ENCODE measurements around the gene ACBD6. TPM values are rescaled to one million over a fixed set of nuclear protein-coding genes. Genes with fewer than 3 reads are reported as not detected.

The ACBD6 gene
- total RNA-seq, 1 donor: 66.2 TPM

GRCh38 chr1:180380259-180381183 lies 121.9 kb downstream of the ACBD6 start:
- DNase-seq (ENCODE audit: low read depth in 2 of 3, low spot score in 2 of 3): no peak

- DNase-seq (ENCODE audit: low read depth in 2 of 3, low spot score in 2 of 3): no peak
These were observed 125.6 kb downstream of the ACBD6 start for GRCh38 chr1:180376800-180377199.

DNA sequence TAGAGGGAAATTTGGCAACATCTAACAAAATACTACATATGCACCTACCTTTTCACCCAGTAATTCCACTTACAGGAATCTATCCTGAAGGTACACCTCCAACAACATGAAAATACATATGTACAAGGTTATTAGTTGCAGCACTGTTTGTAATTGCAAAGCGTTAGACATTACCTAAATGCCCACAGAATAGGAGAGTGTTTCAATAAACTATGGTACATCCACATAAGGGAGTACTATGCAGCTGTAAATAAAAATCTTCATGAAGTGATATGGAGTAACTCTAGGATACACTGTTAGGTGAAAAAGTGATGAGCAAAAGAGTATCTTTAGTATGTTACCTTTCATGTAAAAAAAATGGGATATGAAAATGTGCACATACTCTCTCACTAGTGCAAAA lies 126.1 kb downstream of the ACBD6 start:
- DNase-seq (ENCODE audit: low read depth in 2 of 3, low spot score in 2 of 3): no peak

GRCh38 chr1:180372728-180373127 lies 129.6 kb downstream of the ACBD6 start:
- no peak for DNase-seq (ENCODE audit: low read depth in 2 of 3, low spot score in 2 of 3)

DNA sequence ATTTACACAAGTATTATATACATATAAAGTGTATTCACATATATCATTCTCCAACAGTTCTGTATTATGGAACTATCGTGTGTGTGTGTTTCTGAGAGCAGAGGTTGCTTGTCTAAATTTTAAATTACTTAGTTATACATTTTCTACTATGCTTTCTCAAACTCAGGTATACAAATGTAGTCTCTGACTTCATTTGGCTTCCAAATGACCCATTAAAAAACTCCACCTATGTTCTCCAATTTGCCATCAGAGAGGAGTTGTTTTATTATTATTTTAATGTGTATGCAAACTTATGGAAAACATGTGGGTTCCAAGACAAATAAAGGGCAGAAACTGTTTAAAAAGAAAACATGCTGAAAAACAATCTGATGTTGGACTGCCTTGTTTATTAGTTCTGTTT lies 131.8 kb downstream of the ACBD6 start:
- no peak for DNase-seq (ENCODE audit: low read depth in 2 of 3, low spot score in 2 of 3)

DNA sequence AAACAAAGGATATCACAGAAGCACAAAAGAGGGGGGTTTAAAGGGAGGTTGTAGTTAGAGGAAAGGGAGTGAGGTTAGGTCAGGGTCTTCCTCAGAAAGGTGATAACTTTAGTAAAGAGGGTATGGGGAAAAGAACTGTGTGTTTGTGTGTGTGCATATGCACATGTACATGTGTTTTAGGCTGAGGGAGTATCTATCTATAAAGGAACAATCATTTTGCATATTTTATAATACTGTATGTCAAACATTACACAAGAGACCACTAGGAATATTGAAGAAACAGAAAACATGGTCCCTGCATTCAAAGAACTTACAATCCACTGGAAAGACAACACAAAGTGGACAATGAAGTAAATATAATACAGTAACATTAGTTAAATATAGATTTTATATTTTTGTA lies 132.2 kb downstream of the ACBD6 start:
- DNase-seq (ENCODE audit: low read depth in 2 of 3, low spot score in 2 of 3): no peak

DNA sequence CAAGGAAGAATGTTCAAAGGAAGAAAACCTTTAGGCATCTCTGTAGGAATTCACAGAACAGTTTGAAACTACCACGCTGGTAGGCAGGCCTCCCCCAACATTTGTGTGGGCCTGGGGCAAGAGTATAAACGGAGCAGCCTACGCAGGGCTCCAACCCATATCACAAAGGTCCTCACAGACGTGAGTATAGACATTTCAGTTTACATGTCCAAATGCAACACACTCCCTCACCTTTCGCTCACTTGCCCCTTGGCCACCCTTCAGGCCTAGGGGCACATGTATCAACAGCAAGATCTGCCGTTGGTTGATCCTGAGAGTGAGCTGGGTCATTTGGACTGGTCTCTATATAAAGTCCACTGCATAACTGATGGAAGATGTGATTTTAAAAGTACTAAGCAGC lies 133.3 kb downstream of the ACBD6 start:
- no peak for DNase-seq (ENCODE audit: low read depth in 2 of 3, low spot score in 2 of 3)

DNA sequence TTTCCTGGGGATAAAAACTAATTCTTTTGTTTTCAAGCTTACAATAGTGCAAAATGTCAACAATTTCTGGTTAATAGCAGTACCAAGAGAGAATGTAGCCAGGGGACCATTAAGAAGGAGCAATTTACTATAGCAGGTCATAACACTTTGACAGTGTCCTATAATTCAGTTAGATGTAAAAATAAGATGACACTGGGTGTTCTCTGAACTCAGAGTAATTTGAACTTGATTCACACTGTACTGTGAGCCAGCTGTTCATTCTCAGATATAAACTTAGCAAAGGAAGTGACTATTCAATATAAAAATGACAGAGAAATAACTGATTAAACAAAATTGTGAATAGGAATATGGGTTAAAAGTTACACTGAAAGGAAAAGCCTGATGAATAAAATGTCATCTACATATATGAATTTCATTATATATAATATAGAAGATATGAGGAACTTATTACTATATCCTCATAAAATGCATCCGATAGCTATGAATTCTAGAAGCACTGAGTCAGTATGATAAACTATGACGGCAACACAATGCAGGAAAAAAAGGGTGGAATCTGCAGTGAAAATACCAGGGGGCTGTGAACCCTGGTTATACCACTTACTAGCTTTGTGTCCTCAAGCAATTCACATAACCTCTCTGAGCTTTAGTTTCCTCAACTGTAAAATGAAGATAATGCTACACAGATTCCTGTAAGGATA lies 135.9 kb downstream of the ACBD6 start:
- DNase-seq (ENCODE audit: low read depth in 2 of 3, low spot score in 2 of 3): no peak

DNA sequence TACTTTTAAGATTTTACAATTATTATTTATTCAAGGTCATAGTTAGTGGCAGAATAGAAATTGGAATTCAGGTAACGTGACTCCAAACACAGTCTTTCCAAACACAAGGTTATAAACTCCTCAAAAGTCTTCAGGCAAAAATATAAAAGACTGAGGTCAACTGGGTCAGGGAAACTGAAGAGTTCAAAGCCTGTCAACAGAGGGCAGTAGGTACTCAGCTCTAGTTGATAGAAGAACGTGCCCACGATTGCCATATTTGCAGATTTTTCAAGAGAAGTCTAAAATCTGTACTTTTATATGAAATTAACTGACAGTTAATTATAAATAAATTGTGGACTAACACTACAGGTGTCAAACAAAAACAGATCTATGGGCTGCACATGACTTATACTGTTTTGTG lies 137.3 kb downstream of the ACBD6 start:
- peak in 2 of 3 donors; percentile 2 to 25 for DNase-seq (ENCODE audit: low read depth in 2 of 3, low spot score in 2 of 3)

- no peak for DNase-seq (ENCODE audit: low read depth in 2 of 3, low spot score in 2 of 3)
These were observed 139.0 kb downstream of the ACBD6 start for GRCh38 chr1:180363246-180363995.

- DNase-seq (ENCODE audit: low read depth in 2 of 3, low spot score in 2 of 3): no peak
These were observed 141.9 kb downstream of the ACBD6 start for GRCh38 chr1:180360333-180361075.

GRCh38 chr1:180358649-180359048 lies 143.7 kb downstream of the ACBD6 start:
- no peak for DNase-seq (ENCODE audit: low read depth in 2 of 3, low spot score in 2 of 3)

GRCh38 chr1:180353945-180354344 lies 148.4 kb downstream of the ACBD6 start:
- DNase-seq (ENCODE audit: low read depth in 2 of 3, low spot score in 2 of 3): no peak

- no peak for DNase-seq (ENCODE audit: low read depth in 2 of 3, low spot score in 2 of 3)
These were observed 149.8 kb downstream of the ACBD6 start for GRCh38 chr1:180352588-180352987.

GRCh38 chr1:180352021-180352420 lies 150.4 kb downstream of the ACBD6 start:
- no peak for DNase-seq (ENCODE audit: low read depth in 2 of 3, low spot score in 2 of 3)

DNA sequence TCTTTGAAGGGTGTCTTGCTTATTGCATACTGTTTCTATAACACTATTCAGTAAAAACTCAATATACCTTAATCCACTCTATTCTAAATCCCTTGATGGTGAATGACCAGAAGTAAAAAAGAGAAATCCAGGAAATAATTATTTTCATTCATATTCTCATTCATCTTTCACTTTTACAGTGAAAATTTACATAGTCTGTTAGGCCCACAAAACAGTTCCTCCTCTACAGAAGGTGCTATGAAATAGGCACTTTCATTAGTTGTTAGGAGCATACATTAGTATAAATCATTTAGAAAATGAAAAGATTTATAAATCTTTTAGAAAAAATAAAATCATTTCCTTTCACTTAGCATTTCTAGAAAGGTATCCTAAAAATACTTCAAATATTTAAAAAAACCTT lies 157.2 kb downstream of the ACBD6 start:
- no peak for DNase-seq (ENCODE audit: low read depth in 2 of 3, low spot score in 2 of 3)

DNA sequence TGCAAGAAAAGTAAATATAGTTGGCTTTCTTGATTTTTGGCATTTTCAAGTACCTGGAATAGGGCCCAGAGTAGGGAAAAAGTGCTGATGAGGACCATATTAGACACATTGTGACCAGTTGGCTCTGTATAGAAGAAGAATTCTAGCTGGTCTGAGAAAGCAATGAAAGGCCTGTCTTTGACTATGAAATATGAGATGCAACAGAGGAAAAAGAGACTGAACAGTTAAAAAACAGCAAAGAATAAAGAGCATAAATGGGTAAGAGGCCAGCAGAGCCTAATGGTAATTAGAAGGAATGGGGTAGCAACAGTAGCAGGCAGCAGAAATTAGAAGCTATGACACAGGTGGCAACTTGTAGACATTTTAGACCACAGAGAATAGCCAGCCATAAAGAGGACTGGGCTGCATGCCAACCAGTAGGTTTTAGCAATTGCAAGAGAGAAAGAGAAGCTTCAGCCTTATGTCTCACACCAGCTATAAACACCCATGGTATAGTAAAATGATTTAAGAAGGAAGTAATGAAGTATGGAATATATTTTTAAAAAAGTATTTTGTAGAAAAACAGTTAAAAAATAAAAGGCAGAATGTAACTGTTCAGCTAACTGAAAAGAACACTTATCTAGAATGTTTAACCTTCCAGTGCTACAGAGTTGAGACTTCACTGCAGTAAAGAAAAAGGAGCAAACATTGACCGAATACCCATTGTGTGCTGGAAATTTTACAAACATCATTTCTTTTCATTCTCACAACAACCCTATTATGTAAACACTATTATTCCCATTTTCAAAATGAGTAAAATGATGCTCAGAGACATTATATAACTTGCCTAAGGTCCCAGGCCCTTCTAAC lies 158.2 kb downstream of the ACBD6 start:
- DNase-seq (ENCODE audit: low read depth in 2 of 3, low spot score in 2 of 3): peak in 2 of 3 donors; percentile 26 to 74

- no peak for DNase-seq (ENCODE audit: low read depth in 2 of 3, low spot score in 2 of 3)
These were observed 175.3 kb downstream of the ACBD6 start for GRCh38 chr1:180327089-180327488.

- DNase-seq (ENCODE audit: low read depth in 2 of 3, low spot score in 2 of 3): no peak
These were observed 189.5 kb downstream of the ACBD6 start for GRCh38 chr1:180312926-180313325.
